GM20431 (cell line): Measurements from ENCODE around the gene KRT7.
"Not testable (repeated sequence)": the region's sequence is repeated elsewhere in the genome, so short reads cannot be mapped to it uniquely, and the experiment has no call there.

Experiments
- in situ Hi-C: fragments of 300-500 bp; cut with MseI, MboI; formaldehyde crosslinking; loops from one replicate; pipeline ENCODE4 v1.15.0; 2020; ENCODE audit warnings: low sequenced_read_pairs; ENCODE audit not compliant: unreplicated experiment

KRT7 gene

GRCh38 chr12:52226446-52226845, 6.6 kb upstream of the KRT7 start:
- in situ Hi-C loops: no loop called here

- in situ Hi-C loops: no loop called here
These were observed 5.4 kb upstream of the KRT7 start for GRCh38 chr12:52227606-52228166.

GRCh38 chr12:52228366-52228765, 4.7 kb upstream of the KRT7 start:
- in situ Hi-C loops: no loop called here

- in situ Hi-C loops: no loop called here
These were observed 4.1 kb upstream of the KRT7 start for GRCh38 chr12:52228931-52229330.

- in situ Hi-C loops: no loop called here
These were observed 3.2 kb upstream of the KRT7 start for GRCh38 chr12:52229836-52230343.

GRCh38 chr12:52230364-52231281, 2.4 kb upstream of the KRT7 start:
- in situ Hi-C loops: no loop called here

GRCh38 chr12:52231305-52232202, 1.5 kb upstream of the KRT7 start:
- in situ Hi-C loops: no loop called here

GRCh38 chr12:52232203-52232673, 805 bp upstream of the KRT7 start:
- in situ Hi-C loops: no loop called here

- in situ Hi-C loops: no loop called here
These were observed 592 bp downstream of the KRT7 start for GRCh38 chr12:52233462-52234207.

- in situ Hi-C loops: no loop called here
These were observed 1.3 kb downstream of the KRT7 start for GRCh38 chr12:52234223-52234810.

- in situ Hi-C loops: no loop called here
These were observed 2.1 kb downstream of the KRT7 start for GRCh38 chr12:52235001-52235764.

GRCh38 chr12:52235822-52236361, 2.8 kb downstream of the KRT7 start:
- in situ Hi-C loops: no loop called here

- in situ Hi-C loops: no loop called here
These were observed 3.5 kb downstream of the KRT7 start for GRCh38 chr12:52236386-52237050.

GRCh38 chr12:52238207-52238840, 5.3 kb downstream of the KRT7 start:
- in situ Hi-C loops: no loop called here

GRCh38 chr12:52238916-52239646, 6.0 kb downstream of the KRT7 start:
- in situ Hi-C loops: no loop called here

GRCh38 chr12:52239767-52240166, 6.7 kb downstream of the KRT7 start:
- in situ Hi-C loops: no loop called here

GRCh38 chr12:52240247-52240646, 7.2 kb downstream of the KRT7 start:
- in situ Hi-C loops: not testable (repeated sequence)
